Spleen (tissue), 7 donors: ENCODE data around the gene LRP3.

Source experiments
- CTCF ChIP-seq, 11 experiments: fragments of 200-600 bp in 7 of 11; fragments of 450-650 bp in 4 of 11; sonication (generic) in 4 of 11; IDR thresholded peaks in 8 of 11; conservative IDR thresholded peaks in 3 of 11; 1 replicate in 7 of 11; 2 replicates in 4 of 11; pipeline versions ENCODE4 v1.4.0 to v1.8.0; 2016 to 2021; ENCODE audit warnings: antibody characterized with exemption in 11 of 11, inconsistent platforms in 4 of 11, mild to moderate bottlenecking in 1 of 11
- POLR2A ChIP-seq, 3 donors: fragments of 450-650 bp; IDR thresholded peaks; one replicate each; pipeline ENCODE4 v1.5.1; 2017; ENCODE audit warnings: antibody characterized with exemption in 3 of 3, mild to moderate bottlenecking in 1 of 3
- POLR2AphosphoS5 ChIP-seq, 3 donors: sonication (generic); formaldehyde crosslinking; IDR thresholded peaks; one replicate each; pipeline ENCODE4 v1.5.1; 2017; ENCODE audit warnings: antibody characterized with exemption in 3 of 3
- donor health status: DM: no; HTN: no; CAD: no; lungs with moderate emphysema.
- donor health status: DM: no; HTN: no; CAD: no.
- donor health status: DM: no; HTN: no; CAD: no.

DNA sequence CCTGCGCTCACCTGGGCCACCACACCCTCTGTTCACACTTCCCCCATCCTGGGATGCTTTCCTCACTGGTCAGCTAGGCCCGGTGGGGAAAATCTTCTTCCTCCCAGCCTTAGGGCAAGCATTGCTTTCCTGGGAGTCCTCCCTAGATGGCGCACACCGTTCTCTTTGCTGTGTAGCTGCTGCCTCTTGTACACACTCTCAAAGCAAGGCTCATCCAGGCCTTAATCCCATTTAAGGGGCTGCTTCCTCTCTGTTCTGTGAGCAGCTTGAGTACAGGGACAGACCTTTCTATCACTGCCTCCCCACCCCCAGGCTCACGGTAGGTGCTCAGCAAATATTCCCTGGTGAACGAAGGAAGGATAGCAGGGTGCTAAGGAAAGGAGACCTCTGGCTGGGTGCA is 20.5 kb downstream of the LRP3 start:
- TF ChIP-seq CTCF (IDR thresholded peaks at IDR 0.05 in 8 of 11, conservative IDR thresholded peaks at IDR 0.05 in 3 of 11): no peak
- no peak for TF ChIP-seq POLR2AphosphoS5 (IDR thresholded peaks at IDR 0.05)
- no peak for TF ChIP-seq POLR2A (IDR thresholded peaks at IDR 0.05)
